ENCODE results near the gene KCNC3. TPM values are rescaled to one million over a fixed set of nuclear protein-coding genes. Genes with fewer than 3 reads are reported as not detected.
A peak's percentile ranks its signal among the peaks of the same experiment; 100 is the strongest.

The KCNC3 gene
- total RNA-seq = under 0.01 and 0.11 TPM in 2 replicates

DNA sequence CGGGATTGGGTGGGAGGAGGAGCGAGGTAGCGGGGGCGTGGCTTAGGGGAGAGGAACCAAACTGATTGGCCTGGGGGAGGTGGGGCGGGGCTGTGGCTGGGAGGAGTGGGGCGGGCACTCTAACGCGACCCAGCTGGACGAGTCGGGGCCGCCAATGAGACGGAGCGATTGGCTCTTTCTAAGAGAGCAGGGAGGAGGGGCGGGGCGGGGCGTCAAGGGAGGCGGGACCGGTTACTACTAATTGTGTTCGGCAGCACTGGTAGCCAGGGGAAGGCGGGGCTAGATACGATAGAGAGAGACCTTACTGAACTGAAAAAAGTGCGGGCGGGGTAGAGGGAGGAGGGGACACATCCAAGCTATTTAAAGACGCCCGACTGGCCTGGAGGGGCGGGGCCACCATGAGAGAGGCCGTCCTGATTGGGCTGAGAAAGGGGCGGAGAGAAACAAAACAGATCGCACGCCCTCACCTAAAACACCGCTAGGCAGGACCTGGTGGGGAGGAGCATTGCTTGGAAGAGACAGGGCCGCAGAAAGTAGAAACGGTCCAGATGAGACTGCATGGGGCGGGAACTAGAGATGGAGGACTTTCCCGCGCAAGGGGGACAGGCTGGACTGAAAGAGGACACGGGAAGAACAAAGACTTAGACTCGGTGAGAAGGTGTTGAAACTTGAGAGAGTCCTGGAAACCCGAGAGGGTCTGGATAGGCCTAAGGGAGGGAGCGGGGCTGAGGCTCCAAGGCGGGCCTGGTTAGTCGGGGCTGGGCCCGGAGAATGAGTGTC lies at the start of gene KCNC3:
TSS of gene KCNC3 (minus strand) at position 232 of the 780 bp plus-strand sequence. CDS start 295 bp downstream, outside the sequence.
- peak; percentile 98 for DNase-seq (ENCODE audit: low read depth, low spot score)

DNA sequence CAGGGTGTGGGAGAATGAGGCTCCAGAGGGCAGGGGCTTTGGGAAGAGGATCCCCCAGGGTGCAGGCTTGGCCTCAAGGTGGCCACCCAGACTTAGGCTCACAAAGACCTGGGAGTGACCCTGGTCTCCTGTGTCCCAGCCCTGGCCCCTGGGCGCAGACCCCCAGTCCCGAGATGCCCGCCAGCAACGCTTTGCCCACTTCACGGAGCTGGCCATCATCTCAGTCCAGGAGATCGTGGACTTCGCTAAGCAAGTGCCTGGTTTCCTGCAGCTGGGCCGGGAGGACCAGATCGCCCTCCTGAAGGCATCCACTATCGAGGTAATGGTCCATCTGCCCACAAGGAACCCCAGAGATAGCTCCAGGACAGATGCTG lies 49.7 kb upstream of the KCNC3 start:
- DNase-seq (ENCODE audit: low read depth, low spot score) = no peak

DNA sequence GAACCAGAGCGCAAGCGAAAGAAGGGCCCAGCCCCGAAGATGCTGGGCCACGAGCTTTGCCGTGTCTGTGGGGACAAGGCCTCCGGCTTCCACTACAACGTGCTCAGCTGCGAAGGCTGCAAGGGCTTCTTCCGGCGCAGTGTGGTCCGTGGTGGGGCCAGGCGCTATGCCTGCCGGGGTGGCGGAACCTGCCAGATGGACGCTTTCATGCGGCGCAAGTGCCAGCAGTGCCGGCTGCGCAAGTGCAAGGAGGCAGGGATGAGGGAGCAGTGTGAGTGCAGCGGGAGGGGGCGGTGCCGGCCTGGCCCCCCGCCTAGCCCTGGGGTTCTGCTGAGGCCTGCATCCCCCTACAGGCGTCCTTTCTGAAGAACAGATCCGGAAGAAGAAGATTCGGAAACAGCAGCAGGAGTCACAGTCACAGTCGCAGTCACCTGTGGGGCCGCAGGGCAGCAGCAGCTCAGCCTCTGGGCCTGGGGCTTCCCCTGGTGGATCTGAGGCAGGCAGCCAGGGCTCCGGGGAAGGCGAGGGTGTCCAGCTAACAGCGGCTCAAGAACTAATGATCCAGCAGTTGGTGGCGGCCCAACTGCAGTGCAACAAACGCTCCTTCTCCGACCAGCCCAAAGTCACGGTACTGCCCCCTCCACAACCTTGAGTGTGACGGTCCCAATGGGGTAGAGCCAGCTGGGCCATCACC lies 49.1 kb upstream of the KCNC3 start:
- no peak for DNase-seq (ENCODE audit: low read depth, low spot score)

DNA sequence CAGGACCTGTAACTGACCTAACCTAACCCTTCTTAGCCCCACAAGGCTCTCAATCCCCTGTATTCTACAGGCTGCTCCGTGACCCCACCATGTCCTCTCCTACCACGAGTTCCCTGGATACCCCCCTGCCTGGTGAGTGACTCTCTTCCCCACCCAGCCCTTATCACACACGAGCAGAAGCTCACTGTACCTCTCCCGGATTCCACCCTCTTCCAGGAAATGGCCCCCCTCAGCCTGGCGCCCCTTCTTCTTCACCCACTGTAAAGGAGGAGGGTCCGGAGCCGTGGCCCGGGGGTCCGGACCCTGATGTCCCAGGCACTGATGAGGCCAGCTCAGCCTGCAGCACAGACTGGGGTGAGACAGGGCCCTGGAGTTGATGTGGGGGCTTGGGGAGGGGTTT lies 48.3 kb upstream of the KCNC3 start:
- DNase-seq (ENCODE audit: low read depth, low spot score) = no peak

DNA sequence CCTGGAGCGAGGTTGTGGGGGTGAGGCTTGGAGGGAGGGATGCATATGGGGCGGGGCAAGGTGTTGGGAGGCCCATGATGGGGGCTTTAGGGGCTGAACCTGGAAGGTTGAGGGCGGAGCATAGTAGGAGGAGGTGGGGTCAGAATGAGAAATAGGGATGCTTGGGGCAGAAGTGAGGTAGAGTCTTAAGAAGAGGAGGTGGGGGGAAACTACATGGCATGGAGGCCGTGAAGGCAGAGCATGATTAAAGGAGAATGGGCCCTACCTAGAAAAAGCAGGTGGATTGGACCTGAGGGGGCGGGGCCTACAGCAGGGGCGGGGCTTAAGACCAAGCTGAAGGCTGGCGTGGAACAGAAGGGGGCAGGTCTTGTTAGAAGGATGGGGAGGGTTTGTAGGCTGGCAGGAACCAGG lies 47.9 kb upstream of the KCNC3 start:
- no peak for DNase-seq (ENCODE audit: low read depth, low spot score)

DNA sequence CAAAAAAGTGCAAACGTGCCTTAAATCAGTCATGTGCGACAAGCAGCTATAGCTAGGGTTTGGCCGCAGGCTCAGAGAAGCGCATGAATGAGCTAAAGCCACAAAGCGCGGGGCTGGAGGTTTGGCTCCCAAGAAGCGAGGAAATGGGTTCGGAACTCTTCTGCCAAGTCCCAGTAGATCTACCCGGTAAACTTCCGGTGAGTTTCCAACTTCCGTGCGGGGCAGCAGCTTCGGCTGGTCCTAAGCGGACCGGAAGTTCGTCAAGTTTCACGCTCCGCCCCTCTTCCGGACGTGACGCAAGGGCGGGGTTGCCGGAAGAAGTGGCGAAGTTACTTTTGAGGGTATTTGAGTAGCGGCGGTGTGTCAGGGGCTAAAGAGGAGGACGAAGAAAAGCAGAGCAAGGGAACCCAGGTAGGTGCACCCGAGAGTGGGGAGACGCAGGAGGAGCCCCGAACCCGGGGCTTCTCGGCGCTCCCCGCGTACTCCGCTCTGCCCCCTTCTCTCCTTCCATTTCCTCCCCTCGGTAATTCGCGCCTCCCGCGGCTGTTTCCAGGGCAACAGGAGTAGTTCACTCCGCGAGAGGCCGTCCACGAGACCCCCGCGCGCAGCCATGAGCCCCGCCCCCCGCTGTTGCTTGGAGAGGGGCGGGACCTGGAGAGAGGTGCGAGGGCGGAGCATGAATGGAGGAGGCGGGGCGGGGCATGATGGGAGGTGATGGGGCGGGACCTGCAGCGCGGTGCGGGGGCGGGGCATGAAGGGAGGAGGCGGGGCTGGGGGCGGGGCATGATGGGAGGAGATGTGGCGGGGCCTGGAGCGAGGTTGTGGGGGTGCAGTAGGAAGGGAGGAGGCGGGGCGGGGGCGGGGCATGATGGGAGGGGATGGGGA lies 47.2 kb upstream of the KCNC3 start, which contains the start of gene NR1H2:
TSS of gene NR1H2 (plus strand) at position 292 of the 885 bp plus-strand sequence. CDS start 1,149 bp downstream, outside the sequence.
- DNase-seq (ENCODE audit: low read depth, low spot score) = peak; percentile 92

DNA sequence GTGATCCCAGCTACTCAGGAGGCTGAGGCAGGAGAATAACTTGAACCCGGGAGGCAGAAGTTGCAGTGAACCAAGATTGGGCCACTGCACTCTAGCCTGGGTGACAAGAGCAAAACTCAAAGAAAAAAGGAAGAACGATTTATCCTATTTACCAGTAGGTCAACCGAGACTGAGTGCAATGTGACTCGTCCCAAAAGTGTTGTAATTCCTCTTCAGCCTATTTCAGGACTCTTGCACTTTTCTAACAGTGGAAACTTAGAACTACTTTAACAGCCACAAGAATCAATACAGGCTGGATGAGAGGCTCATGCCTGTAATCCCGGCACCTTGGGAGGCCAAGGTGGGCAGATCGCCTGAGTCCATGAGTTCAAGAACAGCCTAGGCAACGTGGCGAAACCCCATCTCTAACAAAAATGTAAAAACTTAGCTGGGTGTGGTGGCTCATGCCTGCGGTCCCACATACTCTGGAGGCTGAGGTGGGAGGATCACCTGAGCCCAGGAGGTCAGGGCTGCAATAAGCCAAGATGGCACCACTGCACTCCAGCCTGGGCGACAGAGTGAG lies 42.8 kb upstream of the KCNC3 start:
- no peak for DNase-seq (ENCODE audit: low read depth, low spot score)

DNA sequence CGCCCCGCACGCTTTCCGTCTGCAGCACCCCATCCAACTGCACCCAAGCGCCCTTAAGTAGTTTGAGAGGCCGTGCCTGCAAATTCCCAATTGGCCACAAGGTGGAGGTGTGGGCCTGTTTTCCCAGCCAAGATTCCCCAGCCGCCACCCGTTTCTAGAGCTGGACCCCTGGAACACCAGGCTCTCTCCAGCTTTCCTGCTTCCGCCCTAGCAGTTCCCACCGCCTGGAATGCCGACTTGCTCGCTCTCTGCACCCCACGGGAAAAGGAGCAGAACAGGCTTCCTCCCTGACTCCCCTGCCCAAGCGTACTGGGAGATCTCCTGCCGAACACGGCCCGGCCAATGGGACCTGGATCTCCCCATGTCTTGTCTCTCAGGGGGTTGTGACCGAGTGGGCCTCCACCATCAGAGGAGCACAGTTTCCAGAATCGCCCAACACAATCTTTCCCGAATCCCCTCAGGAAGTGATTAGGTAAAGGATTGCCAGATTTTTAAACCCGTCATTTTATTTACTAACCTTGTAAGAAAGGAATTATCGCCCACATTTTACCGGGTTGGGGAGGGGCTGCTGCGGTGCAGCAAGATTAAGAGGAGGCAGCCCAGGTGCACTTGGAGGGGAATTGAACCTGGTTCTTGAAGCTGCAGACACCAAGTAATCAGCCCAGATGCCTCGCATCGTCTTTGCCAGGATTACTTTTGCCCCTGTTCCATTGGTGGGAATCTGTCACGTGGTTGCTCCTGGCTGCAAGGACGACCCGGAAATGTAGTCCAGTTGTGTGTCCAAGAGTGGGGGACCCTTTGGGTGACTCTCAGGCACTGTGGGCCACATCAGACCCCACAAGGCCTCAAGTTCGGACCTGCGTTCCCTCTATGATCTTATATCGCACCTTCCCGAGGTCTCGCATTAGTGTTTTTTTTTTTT lies 39.7 kb upstream of the KCNC3 start:
- DNase-seq (ENCODE audit: low read depth, low spot score) = no peak

DNA sequence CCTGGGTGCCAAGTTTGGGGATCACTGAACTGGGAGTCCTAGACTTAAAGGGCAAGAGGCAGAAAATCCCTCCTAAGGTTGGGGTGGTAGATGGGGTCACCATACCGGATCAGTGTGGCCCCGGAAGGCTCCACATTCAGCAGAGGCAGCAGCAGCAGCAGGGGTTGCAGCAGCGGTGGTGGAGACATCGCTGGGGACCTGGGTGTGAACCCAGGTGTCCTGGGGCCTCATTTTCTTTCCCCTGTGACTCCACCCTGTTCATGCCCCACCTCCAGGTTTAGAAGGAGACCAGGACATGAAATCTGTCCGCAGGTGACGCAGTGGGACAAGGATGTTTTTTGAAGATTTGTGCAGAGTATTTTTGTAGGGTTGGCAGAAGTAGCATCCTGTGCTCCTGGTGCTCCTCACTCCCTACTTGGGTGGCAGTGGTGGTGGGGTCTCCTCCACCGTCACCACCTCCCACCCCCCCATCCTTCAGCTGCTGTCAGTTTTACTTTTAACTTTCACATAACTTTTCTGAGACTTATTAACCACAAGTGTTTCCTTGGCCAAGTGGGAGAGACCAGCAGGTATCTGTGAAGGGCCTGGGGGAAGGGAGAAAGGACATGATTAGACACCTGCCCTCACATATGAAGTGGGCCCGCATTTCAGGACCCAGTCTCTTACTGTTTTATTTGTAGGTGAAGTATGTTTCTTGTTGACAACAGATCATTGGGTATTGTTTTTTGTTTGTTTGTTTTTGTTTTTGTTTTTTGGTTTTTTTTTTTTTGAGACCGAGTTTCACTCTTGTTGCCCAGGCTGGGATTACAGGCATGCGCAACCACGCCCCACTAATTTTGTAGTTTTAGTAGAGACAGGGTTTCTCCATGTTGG lies 36.5 kb upstream of the KCNC3 start, which contains the start of gene NAPSA:
TSS of gene NAPSA (minus strand) at position 206 of the 873 bp plus-strand sequence. CDS start at position 188, 18 bp downstream.
- no peak for DNase-seq (ENCODE audit: low read depth, low spot score)

DNA sequence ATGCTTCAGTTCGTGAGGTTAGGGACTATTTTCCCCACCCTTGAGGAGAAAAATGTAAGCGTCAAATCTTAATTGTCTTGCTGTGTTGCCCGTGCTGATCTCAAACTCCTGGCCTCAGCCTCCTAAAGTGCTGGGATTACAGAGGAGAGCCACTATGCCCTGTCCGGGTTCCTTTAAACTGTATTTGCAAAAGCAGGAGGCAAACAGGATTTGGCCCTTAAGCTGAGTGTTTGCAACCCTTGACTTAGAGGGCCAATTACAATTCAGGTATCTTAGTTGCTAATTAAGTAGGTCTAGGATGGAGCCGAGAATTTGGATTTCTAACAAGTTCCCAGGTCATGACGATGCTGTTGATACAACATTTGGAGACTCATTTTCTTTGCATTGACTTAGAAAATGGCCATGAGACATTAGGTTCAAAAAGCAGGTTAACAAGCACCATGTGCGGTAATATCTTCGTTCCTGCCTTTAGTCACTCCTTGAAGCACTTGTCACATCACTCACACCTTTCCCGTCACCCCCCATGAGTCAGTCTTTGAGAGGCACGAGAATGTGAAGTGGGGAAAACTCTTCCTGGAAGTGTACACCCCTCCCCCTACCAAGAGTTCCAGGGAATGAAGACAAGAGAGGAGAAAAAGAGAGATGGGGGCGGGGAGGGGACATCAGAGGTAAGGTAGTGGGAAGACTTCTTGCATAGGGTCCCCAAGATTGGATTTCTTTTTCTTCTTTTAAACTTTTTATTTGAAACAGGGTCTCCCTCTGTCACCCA lies 33.7 kb upstream of the KCNC3 start:
- no peak for DNase-seq (ENCODE audit: low read depth, low spot score)

DNA sequence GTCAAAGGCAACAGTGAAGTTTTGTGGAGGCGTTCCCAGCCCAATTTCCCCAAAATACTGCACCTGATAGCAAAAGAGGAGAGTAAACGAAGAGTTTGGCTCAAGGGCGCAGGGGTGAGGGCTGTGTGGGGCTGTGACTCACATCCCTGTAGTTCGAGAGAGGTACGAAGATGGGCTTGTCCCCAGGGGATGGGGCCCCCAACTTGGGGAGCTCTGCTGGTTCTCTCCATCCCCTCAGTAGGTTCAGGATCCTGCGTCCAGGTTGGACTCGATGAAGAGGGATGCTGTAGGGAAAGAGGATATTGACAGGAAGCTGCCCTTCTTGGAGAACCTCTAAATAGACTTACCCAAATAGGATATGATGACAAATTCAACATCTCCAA lies 32.8 kb upstream of the KCNC3 start:
- DNase-seq (ENCODE audit: low read depth, low spot score) = no peak

DNA sequence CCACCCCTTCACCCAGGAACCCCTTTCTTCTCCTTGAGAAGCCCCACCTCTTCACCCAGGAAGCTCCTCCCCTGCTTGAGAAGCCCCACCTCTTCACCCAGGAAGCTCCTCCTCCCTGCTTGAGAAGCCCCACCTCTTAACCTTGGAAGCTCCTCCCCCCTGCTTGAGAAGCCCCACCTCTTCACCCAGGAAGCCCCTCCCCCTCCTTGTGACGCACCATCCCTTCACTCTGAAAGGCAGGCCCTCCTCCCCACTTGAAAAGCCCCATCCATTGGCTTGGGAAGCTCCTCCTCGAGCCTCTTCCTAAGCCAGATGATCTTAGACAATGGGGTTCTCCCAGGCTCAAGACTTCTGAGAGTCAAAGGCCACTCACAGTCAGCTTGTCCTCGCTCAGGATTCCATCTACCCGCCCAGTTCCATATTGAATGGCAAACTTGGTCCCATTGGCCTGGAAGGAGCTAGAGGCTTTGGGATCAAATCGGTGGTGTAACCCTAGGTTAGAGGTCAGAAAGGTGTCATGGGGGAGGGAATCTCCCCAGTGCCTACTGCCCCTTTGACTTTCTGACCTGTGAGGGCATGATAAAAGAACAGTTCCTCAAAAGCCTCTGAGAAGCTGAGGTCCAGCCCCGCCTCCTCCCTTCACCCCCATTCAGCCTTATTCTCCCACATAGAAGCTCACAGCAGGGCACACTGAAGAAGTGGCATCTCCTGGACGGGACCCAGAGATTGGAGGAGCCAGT lies 32.3 kb upstream of the KCNC3 start:
- DNase-seq (ENCODE audit: low read depth, low spot score) = no peak

DNA sequence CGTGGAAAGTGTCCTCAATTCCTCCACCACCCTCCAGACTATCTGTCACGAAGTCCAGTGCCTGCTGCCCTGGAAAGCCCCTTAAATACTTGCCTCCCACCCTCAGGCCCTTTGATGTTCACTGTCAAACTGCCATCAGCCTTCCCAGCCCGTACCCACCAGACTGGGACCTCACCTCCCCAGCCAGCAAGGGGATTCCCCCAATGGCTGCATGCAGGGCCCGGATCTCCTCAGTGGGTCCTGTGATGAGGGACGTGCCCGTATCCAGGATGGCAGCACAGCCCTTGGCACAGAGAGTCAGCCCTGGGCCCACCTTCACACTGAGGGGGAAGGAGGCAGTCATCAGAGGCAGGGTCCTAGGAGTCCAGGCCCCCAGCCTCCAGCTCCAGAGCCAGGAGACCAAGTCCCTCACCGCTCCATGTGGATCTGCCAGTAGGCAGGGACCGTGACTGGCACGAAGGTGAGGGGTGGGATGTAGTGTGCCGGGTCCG lies 30.2 kb upstream of the KCNC3 start:
- DNase-seq (ENCODE audit: low read depth, low spot score) = no peak

DNA sequence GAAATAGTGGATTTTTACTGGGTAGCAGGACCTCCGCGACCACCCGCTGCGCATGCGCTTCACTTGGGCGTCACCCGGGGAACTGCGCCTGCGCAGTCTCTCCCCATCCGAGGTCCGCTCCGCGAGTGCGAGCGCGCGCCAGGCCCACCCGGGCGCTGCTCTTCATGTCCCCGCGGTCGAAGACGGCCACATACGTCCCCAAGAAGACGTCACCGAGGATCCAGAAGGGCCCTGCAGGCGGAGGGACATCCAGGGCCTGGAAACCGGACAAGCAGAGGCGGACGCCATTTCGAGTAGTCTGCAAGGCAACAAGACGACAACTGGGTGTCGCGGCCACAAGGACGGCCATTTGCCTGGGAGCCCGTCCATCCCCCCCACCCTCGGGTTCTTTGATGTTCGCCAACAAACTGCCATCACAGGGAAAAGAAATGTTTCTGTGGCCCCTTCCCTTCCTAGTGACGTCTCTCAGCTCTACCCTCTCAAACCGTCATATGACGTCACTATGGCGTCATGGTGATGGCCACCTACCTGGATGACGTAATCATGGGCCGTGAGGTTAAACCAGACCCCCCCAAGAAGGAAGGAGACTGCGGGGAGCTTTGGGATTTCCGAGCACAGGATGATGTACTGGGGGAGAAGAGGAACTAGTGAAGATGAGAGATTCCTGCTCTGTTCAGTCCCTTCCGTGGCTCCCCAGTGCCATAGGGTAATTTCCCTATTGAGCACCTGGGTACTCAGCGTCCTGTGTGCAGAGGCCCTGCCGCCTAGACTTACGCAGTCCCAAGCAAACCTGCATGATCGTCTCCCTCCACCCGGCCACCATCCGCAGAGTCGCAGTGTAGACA lies 29.5 kb upstream of the KCNC3 start:
- DNase-seq (ENCODE audit: low read depth, low spot score) = no peak

DNA sequence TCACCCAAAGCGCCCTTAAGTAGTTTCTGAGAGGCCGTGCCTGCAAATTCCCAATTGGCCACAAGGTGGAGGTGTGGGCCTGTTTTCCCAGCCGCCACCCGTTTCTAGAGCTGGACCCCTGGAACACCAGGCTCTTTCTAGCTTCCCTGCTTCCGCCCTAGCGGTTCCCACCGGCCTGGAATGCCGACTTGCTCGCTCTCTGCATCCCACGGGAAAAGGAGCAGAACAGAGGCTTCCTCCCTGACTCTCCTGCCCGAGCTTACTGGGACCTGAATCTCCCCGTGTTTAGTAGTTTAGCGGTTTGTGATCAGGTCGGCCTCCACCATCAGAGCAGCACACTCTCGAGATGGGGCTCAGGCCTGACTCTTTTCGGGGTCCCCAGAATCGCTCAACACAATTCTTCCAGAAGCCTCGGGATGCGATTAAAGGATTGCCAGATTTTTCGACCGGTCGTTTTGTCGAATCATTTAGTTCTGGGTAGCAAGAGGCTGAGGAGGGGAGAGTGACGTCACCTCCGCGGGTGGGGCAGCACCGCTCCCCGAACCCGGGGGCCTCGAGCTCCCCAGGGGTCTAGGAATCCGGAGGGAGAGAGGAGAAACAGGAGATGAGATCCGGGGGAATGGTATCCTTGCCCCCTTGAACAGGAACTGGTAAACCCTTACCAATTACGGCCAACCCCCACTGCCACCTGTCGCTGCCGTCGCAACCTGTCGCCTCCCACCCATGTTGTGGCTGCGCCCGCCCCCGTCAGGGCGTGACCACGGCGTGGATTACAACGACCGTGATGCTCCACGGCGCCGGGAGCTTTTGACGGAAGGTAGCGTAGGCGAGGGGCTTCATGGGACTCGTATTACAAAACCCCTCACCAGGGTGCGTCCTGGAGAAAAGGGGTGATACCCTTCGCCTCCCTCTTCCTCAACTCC lies 28.3 kb upstream of the KCNC3 start:
- no peak for DNase-seq (ENCODE audit: low read depth, low spot score)

Data from pulmonary artery endothelial cell (primary cell).